HG02798 (cell line): Measurements from ENCODE around the gene MAPK14.

Source experiments
- ATAC-seq: cut with Tn5 transposase; IDR thresholded peaks from one replicate; pipeline ENCODE4 v1.9.1; 2021; ENCODE audit warnings: mild to moderate bottlenecking; ENCODE audit not compliant: unreplicated experiment, poor library complexity

The MAPK14 gene

DNA sequence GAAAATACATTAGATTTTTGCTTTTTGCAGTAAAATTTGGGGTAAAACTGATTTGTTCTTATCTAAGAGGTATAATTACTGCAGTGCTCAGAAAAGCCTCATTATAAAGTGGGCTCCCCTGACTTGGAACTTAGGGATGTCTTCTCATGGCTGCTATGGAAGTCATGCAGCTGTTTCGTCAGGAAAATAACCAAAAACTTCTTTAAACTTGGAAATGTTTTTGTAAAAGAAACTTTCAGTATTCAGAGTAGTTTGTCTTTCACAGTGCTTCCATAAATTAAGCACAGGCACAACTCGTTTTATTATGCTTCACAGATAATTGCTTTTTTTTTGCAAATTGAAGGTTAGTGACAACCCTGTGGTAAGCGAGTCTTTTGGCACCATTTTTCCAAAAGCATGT, 6.8 kb downstream of the MAPK14 start:
- ATAC-seq, result no peak

DNA sequence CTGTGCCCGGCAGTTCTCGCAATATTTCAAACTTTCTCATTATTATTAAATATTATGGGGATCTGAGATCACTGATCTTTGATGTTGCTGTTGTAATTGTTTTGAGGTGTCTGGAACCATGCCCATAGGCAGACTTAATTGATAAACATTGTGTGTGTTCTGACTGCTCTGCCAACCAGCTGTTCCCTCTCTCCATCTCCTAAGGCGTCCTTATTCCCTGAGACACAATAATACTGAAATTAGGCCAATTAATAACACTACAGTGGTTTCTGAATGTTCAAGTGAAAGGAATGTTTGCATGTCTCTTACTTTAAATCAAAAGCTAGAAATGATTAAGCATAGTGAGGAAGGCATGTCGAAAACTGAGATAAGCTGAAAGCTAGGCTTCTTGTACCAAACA, 7.6 kb downstream of the MAPK14 start:
- ATAC-seq, result no peak

DNA sequence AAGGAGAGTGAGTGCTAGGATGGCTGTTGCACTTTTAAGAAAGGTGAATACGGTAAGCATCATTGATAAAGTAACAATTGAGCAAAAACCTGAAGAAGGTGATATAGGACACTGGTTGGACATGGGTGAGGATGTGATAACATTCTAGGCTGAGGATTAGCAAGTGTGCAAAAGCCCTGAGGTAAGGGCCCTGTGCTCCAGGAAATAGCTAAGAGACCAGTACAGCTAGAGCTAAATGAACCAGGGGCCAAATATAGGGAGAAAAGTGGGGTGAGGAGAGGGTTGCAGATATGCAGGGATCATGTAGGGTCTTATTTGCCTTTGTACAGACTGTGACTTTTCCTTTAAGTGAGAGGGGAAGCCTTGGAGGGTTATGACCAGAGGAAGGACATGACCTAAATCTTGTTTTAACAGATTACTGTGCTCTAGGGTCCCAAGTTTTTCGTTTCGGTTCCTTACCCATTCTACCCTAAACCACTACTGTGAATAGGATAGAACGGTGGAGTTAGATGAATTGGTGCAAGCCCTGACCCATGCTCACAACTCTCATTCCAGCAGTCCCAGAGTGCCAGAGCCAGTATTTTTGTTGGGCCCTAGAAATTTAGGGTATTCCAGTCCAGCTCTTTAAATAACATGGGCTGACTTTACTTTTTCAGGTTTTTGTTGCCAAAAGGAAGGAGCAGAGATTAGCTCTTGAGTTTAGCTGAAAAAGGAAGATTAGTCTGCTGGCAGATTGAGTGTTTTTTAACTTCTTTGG, 10.7 kb downstream of the MAPK14 start:
- ATAC-seq, result no peak

DNA sequence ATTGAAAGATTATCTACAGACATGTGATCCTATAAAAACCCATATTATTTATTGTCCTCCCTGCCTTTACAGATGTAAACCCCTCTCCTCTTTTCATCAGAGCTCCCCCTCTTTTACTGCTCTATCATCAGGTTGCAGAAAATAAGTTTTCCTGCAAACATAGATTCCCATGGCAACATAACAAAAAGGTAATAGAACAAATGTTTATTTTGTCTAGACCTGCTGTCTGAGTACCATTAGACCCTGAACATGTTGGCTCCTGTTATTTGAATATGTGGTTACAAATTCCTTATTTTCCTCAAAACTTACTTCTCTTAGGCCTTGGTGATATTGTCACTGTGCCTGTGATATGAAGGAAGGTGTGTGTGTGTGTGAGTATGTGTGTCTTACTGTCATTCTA, 11.5 kb downstream of the MAPK14 start:
- ATAC-seq, result no peak

DNA sequence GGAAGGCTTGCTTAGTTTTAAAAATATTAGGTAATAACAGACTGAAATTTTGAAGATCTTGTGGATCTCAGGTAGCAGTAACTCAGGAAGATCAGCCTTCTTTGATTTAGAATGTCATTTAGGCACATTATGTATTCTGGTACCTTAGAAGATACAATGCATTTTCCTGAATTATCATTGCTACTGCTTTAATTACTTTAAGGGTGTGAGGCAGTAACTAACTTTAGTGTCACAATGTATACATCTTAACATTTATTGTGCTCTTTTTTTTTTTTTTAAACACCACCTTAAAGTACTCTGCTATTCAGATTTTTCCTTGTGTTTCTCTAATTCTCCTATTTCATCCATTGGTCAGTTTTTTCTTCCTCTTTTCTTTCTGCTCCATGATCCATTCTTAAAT, 13.3 kb downstream of the MAPK14 start:
- ATAC-seq, result no peak

DNA sequence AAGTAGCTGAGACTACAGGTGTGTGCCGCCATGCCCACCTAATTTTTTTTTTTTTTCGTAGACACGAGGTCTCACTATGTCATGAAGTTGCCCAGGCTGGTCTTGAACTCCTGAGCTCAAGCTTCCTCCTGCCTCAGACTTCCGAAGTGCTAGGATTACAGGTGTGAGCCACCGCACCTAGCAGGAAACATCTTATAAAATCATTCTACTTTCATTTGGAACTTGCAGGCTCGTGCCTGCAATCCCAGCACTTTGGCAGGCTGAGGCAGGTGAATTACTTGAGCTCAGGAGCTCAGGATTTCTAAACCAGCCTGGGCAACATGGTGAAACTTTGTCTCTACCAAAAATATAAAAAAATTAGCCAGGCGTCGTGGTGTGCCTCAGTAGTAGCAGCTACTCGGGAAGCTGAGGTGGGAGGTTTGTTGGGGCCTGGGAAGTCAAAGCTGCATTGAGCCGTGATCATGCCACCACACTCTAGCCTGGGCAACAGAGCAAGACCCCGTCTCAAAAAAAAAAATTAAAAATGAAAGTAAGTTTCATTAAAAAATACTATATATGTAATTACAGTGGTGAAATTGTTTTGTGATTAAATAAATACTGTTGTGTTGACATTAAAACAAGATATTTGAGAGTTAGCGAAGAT, 15.1 kb downstream of the MAPK14 start:
- no peak for ATAC-seq

DNA sequence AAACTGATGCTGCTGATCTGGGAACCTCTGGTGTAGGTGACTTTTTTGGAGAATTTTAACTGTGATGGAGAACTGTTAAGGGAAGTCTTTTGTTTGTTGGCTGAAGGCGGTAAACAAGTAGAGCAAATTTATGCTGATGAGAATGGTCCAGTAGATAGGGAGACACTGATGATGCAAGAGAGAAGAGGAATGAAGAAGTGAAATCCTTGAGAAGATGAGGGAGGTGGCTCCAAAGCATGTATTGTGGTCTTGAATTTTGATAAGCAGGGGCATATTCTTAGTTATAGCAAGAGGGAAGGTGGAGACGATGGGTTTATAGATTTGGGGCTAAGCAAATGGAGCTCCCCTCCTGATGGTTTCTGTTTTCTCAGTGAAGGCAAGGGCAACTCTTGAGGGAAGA, 22.0 kb downstream of the MAPK14 start:
- no peak for ATAC-seq

DNA sequence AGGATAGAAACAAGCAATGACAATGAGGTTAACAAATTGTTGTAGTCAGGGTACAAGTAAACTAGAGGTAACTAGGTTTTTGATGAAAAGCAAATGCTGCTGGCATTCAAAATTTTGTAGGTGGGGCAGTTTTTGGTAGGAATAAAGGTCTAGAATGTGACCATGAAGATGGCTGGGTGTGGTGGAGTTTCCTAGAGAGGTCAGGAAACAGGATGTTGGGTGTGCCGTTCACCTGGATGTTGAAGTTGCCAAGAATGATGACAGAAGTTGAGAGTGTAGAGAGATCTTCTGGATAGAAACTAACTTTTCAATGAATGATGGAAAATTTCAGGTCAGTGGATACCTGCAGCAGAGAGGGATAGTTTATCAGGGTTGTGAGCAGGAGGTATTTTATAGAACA, 22.7 kb downstream of the MAPK14 start:
- ATAC-seq, result no peak

DNA sequence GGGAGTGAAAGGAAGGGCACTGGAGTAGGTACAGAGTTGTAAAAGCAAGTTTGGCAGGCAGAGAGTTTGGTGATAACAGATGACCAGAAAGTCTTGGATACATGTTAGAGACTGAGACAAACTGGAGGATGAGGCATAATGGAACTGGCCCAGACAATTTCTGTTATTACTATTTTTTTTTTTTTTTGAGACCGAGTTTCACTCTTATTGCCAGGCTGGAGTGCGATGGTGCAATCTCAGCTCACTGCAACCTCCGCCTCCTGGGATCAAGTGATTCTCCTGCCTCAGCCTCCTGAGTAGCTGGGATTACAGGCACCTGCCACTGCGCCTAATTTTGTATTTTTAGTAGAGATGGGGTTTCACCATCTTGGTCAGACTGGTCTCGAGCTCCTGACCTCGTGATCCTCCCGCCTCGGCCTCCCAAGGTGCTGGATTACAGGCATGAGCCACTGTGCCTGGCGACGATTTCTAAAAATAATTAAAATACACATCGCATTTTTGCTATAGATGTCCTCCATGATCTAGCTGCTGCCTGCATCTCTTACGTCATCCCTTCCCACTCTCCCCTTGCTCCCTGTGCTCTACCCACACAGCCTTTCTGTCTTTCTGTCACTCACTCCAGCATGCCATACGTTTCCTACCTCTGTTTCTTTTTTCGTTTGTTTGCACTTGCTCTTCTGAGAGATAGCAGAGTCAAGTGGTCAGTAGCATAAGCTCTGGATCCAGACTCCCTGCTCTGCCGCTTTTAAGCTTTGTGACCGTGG, 23.5 kb downstream of the MAPK14 start:
- ATAC-seq, result no peak

DNA sequence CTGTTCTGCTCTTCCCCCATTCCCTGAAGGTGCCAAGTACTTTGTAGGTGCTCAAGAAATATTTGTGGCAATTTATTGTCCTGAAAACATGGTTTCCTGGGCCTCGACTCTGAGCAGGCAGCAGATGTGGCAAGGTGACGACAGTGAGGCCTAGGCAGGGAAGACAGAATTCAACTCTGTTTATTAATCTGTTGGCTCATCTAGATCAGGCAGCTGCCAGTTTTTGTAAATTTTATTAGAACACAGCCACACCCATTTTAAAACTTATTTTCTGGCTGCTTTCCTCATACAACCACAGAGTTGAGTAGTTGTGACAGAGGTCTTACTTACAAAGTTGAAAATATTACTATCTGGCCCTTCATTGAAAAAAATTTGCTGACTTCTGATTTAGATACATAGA, 24.5 kb downstream of the MAPK14 start:
- ATAC-seq, result no peak

DNA sequence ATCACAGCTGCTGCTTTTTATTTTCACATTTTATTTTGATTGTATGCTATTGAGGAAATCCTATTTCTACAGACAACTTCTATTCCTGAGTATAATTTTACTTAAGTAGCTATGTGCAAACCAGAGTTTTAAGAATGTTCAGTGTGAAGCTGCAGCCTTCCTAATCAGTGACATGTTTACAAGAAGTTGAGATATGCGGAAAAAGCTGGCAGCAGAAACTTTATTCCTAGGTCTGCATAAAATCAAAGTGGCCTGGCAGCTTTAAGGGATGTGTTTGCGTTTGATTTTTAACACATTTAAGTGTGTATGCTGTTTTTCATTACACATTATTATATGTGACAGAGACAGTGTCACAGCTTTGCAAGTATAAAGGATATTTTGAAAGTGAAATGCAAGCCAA, 26.3 kb downstream of the MAPK14 start:
- ATAC-seq, result no peak

DNA sequence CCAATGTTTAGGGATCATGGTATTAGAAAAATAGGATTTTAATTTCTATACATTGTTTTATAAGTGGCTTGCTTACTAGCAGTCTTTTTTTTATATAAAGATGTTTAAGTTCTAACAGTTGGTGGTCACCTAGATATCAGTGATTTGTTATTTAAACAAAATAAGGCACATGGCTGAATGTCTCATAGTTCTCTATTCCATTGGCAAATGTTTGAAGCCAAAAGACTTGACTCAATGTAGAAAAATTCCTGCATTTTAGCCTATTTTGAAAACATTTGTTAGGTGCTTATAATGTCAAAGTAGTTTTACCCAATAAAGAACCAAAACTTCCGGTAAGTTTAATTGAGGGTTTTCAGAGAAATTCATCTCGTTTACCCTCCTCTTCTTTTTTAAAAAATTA, 26.8 kb downstream of the MAPK14 start:
- ATAC-seq, result no peak

DNA sequence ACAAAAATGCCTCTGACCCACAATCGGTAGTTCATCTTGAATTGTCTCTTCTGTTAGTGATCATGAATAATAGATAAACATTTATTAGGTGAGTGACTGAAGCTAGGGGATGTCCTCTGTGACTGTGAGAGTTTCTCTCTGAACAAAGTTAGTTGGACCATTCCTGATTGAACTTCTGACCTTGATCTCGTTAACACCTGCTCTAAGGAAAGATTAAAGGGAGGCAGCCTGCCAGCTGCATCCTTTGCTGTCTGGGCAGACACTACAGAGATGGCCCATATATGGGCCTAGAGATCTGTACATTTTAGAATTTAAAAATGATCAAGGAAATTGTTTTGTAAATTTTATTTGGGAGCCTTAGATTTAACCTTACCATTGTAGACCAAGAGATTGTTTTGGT, 27.3 kb downstream of the MAPK14 start:
- no peak for ATAC-seq

DNA sequence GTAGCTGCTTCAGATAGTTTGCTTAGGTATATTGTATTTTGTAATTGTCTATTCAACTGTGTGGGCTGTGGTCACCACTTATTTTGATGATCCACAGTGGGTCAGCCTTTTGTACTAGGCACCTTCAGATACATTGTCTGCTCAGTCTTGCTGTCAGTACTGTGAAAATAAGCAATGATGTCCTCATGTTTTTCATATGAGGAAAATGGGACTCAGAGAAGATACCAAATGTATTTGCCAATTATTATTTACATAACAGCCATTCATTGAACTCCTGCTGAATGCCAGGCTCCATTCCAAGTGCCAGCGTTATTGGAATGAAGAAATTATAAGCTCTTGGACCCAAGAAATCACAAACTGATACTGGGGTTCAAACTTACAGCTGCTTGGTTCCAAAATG, 28.6 kb downstream of the MAPK14 start:
- ATAC-seq, result no peak

DNA sequence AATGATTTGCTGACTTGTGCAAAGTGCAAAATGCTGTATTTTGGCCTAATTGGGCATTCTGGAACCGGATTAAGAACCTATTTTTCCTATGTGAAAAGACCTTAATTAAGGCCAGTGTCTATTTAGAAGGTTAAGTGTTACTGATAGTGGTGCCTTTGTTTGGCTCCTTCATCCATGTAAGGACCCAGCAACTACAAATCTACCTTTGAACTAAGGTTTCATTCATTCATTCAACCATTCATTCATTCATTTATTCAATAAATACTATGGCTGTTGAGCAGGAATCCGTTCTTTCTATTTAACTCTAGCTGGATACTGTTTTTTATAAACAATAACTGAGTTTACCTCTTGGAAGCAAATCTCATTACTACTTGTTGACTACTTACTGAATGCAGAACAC, 33.6 kb downstream of the MAPK14 start:
- no peak for ATAC-seq

DNA sequence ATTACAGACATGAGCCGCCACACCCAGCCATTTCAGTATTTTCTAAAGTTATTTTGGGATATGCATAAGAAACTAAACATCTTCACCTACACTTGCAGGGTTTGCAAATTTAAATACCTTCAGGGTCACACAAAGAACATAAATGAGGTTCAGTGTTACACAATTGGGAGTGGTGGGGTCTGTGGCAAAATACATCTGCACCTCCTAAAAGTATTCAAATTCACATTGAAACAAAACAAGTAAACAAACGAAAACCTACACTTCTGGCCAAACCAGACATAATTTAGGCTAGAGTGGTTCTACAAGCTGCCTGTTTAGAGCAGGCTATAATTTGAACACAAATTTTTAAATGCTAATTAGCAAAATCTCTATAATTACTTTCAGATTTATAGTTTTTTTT, 34.6 kb downstream of the MAPK14 start:
- ATAC-seq, result no peak

DNA sequence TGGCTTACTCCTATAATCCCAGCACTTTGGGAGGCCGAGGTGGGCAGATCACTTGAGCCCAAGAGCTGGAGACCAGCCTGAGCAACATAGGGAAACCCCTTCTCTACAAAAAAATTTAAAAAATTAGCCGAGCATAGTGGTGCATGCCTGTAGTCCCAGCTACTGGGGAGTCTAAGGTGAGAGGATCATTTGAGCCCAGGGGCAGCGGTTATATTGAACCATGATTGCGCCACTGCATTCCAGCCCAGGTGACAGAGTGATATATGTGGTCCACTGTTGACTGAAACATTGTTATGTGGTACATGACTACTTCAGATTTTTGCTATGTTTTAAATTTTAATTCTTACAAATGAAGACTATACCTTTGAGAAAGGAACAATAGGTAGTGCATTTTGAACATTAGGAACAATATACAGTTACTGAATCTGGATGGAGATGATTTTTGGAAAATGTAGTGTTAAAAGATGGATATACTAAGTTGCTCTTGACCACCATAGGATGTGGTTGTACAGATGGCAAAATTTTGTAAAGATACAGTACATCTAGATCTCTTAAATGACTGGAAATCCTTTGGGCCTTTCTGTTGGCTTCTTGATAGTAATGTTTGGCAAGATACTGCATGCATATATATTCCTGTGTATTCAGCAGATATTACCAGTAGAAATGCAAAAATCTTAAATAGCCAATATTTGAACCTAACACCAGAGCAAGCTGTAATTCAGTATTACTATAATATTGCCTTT, 35.9 kb downstream of the MAPK14 start:
- no peak for ATAC-seq

DNA sequence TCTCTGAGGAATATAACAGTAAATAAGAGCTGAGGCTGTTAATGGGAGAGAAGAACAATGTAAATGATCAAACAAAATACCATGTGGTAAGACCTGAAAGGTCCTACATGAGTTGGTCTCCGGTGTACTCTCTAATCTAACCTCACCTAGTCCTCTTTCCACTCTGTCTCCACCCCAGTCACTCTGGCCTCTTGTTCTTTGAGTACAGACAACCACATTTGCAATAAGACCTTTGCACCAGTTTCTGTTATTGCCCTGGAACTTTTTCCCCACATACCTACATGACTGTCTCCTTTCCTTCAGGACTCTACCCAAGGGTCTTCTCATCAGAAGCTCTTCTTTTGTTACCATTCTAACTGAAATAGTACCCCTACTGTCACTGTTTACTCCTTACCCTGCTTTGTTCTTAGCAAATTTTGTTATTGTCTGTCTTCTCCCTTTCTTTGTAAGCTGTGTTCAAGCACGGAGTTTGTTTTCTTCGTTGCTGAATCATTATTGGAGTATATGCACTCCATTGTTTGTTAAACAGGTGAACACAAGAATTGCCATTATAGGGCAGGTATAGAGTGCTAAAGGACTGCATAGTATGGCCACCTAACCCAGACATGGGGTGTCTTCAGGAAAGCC, 37.3 kb downstream of the MAPK14 start:
- no peak for ATAC-seq

DNA sequence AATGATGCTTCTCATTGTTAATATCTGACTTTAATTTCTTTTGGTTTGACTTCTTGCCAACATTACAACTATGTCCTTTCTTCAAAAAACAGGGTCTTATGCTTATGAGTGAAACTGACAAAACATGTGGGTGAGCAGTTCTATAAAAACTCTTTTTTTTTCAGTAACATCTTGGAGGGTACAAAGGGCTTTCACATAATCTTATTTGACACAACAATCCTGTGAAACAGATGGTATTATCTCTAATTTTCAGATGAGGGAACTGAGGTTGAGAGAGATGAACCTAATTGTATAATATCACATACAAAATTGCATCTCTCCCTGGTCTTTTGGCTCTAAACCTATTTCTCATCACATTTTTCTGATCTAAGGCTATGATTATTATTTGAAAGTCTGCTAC, 38.3 kb downstream of the MAPK14 start:
- ATAC-seq, result no peak

DNA sequence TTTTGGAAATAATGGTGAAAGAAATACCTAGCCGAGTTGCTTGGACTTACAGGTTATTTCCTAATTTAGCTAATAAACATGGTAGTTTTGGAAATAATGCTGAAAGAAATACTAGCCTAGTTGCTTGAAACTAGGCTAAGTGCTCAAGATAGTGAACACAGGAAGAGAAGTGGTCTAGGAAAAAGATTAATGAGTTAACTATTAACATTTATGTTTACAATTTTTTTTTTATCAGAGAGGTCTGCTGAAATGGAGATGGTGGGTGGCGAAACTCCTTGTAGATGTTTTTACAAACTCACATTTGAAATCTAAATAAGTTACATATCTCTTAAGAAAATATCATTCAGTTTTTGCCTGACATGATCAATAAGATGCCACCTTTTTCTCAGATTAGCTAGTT, 39.2 kb downstream of the MAPK14 start:
- ATAC-seq, result no peak
